A549 (cell line): ENCODE results near the gene ASB2. TPM values are rescaled to one million over a fixed set of nuclear protein-coding genes. Genes with fewer than 3 reads are reported as not detected.

Experiments
- ATAC-seq, 2 experiments: fragments of 200-7000 bp in 1 of 2; fragments of >200 bp in 1 of 2; cut with Nextera tagmentation in 1 of 2; cut with Tn5 transposase in 1 of 2; 3 replicates each; pipeline versions ENCODE4 v1.8.0 to v1.9.1; 2018 to 2020; ENCODE audit warnings: mild to moderate bottlenecking in 1 of 2, moderate library complexity in 1 of 2
- CTCF ChIA-PET: fragments of 300-600 bp; sonication (Branson Sonifier 250); formaldehyde crosslinking; extraction: SDS; loops from one replicate; lab custom pipeline; 2021; ENCODE audit warnings: antibody characterized with exemption, inconsistent platforms; lab: Yijun Ruan, JAX
- POLR2A ChIA-PET: fragments of 350-600 bp; formaldehyde crosslinking; extraction: SDS; loops from one replicate; lab custom pipeline; 2021; ENCODE audit warnings: antibody characterized with exemption, inconsistent platforms; lab: Yijun Ruan, JAX
- DNase-seq, 2 experiments: peaks; one replicate each; pipeline versions ENCODE4 v3.0.0 to v3.0.0-alpha.2; 2011 to 2016; ENCODE audit warnings: low read depth in 1 of 2, low spot score in 1 of 2
- FAIRE-seq: peaks from 2 replicates; lab custom pipeline; 2011; peaks lifted over from hg19 to GRCh38; lab: Jason Lieb, UNC
- H3K27ac ChIP-seq, 2 experiments: fragments of >200 bp; sonication (Bioruptor Twin); formaldehyde crosslinking; 3 replicates each; pipeline ENCODE4 v1.5.1; 2016 to 2017
- H3K4me1 ChIP-seq: fragments of >200 bp; sonication (Bioruptor Twin); formaldehyde crosslinking; 3 replicates; pipeline ENCODE4 v1.6.1; 2016
- H3K4me2 ChIP-seq: fragments of >200 bp; sonication (Bioruptor Twin); formaldehyde crosslinking; 3 replicates; pipeline ENCODE4 v1.6.1; 2016
- H3K4me3 ChIP-seq: fragments of >200 bp; sonication (Bioruptor Twin); formaldehyde crosslinking; 3 replicates; pipeline ENCODE4 v1.5.1; 2016
- H3K9me3 ChIP-seq: fragments of >200 bp; sonication (Bioruptor Twin); formaldehyde crosslinking; 3 replicates; pipeline ENCODE4 v1.6.1; 2016
- CEBPB ChIP-seq, 2 experiments: fragments of >200 bp in 1 of 2; sonication (Bioruptor Twin) in 1 of 2; formaldehyde crosslinking in 1 of 2; IDR thresholded peaks; 2 replicates each; pipeline ENCODE4 v1.6.1; 2012 to 2016
- CHD2 ChIP-seq: fragments of 150-350 bp; IDR thresholded peaks from 2 replicates; pipeline ENCODE4 v1.6.1; 2014; ENCODE audit warnings: low read length; ENCODE audit not compliant: partially characterized antibody
- EHMT2 ChIP-seq: fragments of 200-600 bp; sonication (generic); IDR thresholded peaks from 2 replicates; pipeline ENCODE4 v1.6.1; 2016; ENCODE audit warnings: antibody characterized with exemption, low read depth, mild to moderate bottlenecking, moderate library complexity
- ESRRA ChIP-seq: fragments of 150-350 bp; IDR thresholded peaks from 2 replicates; pipeline ENCODE4 v1.6.1; 2014; ENCODE audit warnings: mild to moderate bottlenecking, low read length, borderline replicate concordance
- FOXS1 ChIP-seq: fragments of 250-450 bp; sonication (Bioruptor Pico); IDR thresholded peaks from 2 replicates; pipeline ENCODE4 v1.5.0; 2020; ENCODE audit warnings: mild to moderate bottlenecking, moderate library complexity
- GATA3 ChIP-seq: IDR thresholded peaks from 2 replicates; pipeline ENCODE4 v1.6.1; 2012; ENCODE audit warnings: borderline replicate concordance
- HDAC2 ChIP-seq: fragments of 200-600 bp; sonication (generic); IDR thresholded peaks from 2 replicates; pipeline ENCODE4 v1.6.1; 2016
- HEYL ChIP-seq: fragments of 250-450 bp; sonication (Bioruptor Pico); IDR thresholded peaks from 2 replicates; pipeline ENCODE4 v1.8.0; 2021; ENCODE audit warnings: mild to moderate bottlenecking, moderate library complexity
- HOXA7 ChIP-seq: fragments of 250-450 bp; sonication (Bioruptor Pico); IDR thresholded peaks from 2 replicates; pipeline ENCODE4 v1.5.0; 2020; ENCODE audit warnings: mild to moderate bottlenecking, moderate library complexity
- KDM1A ChIP-seq: fragments of 200-600 bp; sonication (generic); IDR thresholded peaks from 2 replicates; pipeline ENCODE4 v1.6.1; 2016; ENCODE audit warnings: low read depth, mild to moderate bottlenecking
- KDM5A ChIP-seq: fragments of 200-600 bp; sonication (generic); IDR thresholded peaks from 2 replicates; pipeline ENCODE4 v1.6.1; 2016; ENCODE audit warnings: antibody characterized with exemption, mild to moderate bottlenecking
- NFE2L2 ChIP-seq: fragments of 150-350 bp; conservative IDR thresholded peaks from 2 replicates; pipeline ENCODE4 v1.6.1; 2014; ENCODE audit warnings: low read length
- PHF8 ChIP-seq: fragments of 200-600 bp; sonication (generic); IDR thresholded peaks from 2 replicates; pipeline ENCODE4 v1.6.1; 2016; ENCODE audit warnings: low read depth, mild to moderate bottlenecking, antibody characterized with exemption, moderate library complexity, borderline replicate concordance
- POLR2A ChIP-seq: IDR thresholded peaks from 2 replicates; pipeline ENCODE4 v1.6.1; 2012; ENCODE audit warnings: mild to moderate bottlenecking, low read length
- RCOR1 ChIP-seq: fragments of 150-350 bp; IDR thresholded peaks from 2 replicates; pipeline ENCODE4 v1.6.1; 2014; ENCODE audit warnings: antibody characterized with exemption, low read length, low read depth
- RFX5 ChIP-seq: fragments of 450-650 bp; IDR thresholded peaks from 2 replicates; pipeline ENCODE4 v1.7.1; 2014; ENCODE audit warnings: antibody characterized with exemption, mild to moderate bottlenecking, moderate library complexity
- SMC3 ChIP-seq: fragments of >200 bp; sonication (Bioruptor Twin); formaldehyde crosslinking; IDR thresholded peaks from 3 replicates; pipeline ENCODE4 v1.6.1; 2018; ENCODE audit warnings: inconsistent platforms
- TP53 ChIP-seq: fragments of 250-450 bp; sonication (Bioruptor Pico); IDR thresholded peaks from 2 replicates; pipeline ENCODE4 v1.5.0; 2021; ENCODE audit warnings: mild to moderate bottlenecking, moderate library complexity
- ZSCAN20 ChIP-seq: fragments of 250-450 bp; sonication (Bioruptor Pico); IDR thresholded peaks from 2 replicates; pipeline ENCODE4 v1.8.0; 2022; ENCODE audit warnings: mild to moderate bottlenecking, moderate library complexity
- WGBS: methylation state at CpG from one replicate; pipeline ENCODE4 v1.1.6; 2017; ENCODE audit errors: missing lambda C conversion rate; 5-methylcytosine and 5-hydroxymethylcytosine counted together
- polyA plus RNA-seq, 4 experiments: library from polyadenylated mRNA; depleted of rRNA in 3 of 4; stranded (reverse); fragments of >200 nt; fragmentation: RNase III in 1 of 4; extraction: RNeasy Plus Mini Kit Qiagen cat#74134 plus additional on column Dnase treatment in 1 of 4; gene quantifications; 2 replicates in 3 of 4; 3 replicates in 1 of 4; pipeline ENCODE4 v1.2.3, GENCODE V29; 2011 to 2017
- TF ChIP-seq, protein P1 (sequence below): fragments of >200 bp; sonication (Bioruptor Twin); formaldehyde crosslinking; IDR thresholded peaks from 3 replicates; pipeline ENCODE4 v1.5.1; 2016
- TF ChIP-seq, protein P2 (sequence below): fragments of 250-450 bp; sonication (Bioruptor Pico); IDR thresholded peaks from 2 replicates; pipeline ENCODE4 v1.5.0; 2020; ENCODE audit warnings: low read depth, mild to moderate bottlenecking, moderate library complexity
- TF ChIP-seq, protein P3 (sequence below): fragments of 150-350 bp; IDR thresholded peaks from 2 replicates; pipeline ENCODE4 v1.6.1; 2014; ENCODE audit warnings: low read depth, mild to moderate bottlenecking, low read length
- TF ChIP-seq, protein P4 (sequence below): fragments of 250-450 bp; sonication (Bioruptor Pico); IDR thresholded peaks from 2 replicates; pipeline ENCODE4 v1.5.0; 2021; ENCODE audit warnings: mild to moderate bottlenecking, moderate library complexity, borderline replicate concordance

ASB2 gene
- polyA plus RNA-seq, 2 of the 4 experiments (the other 2 are of a cell fraction), result 0.03 to 0.10 TPM

DNA sequence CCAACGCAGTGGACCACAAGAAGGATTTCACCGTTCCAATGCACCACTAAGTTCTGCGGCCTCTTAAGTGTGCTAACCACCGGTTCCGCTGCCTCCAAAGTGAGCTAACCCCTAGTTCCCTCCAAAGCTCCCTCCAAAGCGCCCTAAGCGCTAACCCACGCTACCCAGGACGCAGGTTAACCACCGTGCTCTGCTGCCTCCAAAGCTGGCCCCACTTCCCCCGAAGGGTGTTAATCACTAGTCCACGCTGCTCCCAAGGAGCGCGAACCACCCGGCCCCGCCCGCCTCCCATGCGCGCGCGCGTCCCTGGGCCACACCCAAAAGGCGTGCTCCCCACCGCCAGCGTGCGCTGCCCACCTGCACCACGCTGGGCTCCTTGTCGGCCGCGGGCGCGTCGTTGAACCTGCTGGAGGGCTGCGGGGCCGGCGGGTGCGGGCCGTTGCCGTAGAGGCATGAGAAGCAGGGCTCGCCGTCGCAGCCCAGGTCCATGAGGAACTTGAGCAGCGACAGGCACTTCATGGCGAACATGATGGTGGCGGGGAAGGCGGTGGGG lies 37.5 kb downstream of the ASB2 start:
- WGBS, result 48% methylated on average over 42 of the region's 46 CpGs
- Histone ChIP-seq H3K4me3 (peak overlapping the region; percentile 40; the same call in 2 of the 3 replicates), H3K27ac (no peak overlapping the region; a peak in 1 of 6 replicates), H3K4me2 (peak overlapping the region; percentile 80), H3K9me3 (no peaks in the 10 kb centered on the region), H3K4me1 (peaks cover 15% of the 10 kb centered on the region; the same call in 2 of the 3 replicates)
- ChIA-PET CTCF (interaction anchor here (0.6 to 29.6 kb wide), 27 partner anchors 8 to 293 kb away, joined by 3 to 601 read pairs (median 11); partner anchors contain the start of genes ASB2, CCDC197 and IFI27L2), POLR2A (interaction anchor here (1.0 kb wide), 1 partner anchor 61 kb away, joined by 3 read pairs; no protein-coding TSS in a partner anchor)
- FAIRE-seq (no peak), DNase-seq (no peak), ATAC-seq (no peak)
- TF ChIP-seq CEBPB (IDR thresholded peaks at IDR 0.05) (no peak), SMC3 (no peak), CHD2 (no peak), PHF8 (no peak), RCOR1 (no peak), ESRRA (no peak), KDM5A (no peak), ZSCAN20 (CRISPR knock-in tag) (no peak), HEYL (no peak), FOXS1 (CRISPR knock-in tag) (no peak), HOXA7 (no peak), KDM1A (no peak), HDAC2 (no peak), GATA3 (no peak)
- TF ChIP-seq, protein P1, sequence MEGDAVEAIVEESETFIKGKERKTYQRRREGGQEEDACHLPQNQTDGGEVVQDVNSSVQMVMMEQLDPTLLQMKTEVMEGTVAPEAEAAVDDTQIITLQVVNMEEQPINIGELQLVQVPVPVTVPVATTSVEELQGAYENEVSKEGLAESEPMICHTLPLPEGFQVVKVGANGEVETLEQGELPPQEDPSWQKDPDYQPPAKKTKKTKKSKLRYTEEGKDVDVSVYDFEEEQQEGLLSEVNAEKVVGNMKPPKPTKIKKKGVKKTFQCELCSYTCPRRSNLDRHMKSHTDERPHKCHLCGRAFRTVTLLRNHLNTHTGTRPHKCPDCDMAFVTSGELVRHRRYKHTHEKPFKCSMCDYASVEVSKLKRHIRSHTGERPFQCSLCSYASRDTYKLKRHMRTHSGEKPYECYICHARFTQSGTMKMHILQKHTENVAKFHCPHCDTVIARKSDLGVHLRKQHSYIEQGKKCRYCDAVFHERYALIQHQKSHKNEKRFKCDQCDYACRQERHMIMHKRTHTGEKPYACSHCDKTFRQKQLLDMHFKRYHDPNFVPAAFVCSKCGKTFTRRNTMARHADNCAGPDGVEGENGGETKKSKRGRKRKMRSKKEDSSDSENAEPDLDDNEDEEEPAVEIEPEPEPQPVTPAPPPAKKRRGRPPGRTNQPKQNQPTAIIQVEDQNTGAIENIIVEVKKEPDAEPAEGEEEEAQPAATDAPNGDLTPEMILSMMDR, result no peak
- TF ChIP-seq, protein P2, sequence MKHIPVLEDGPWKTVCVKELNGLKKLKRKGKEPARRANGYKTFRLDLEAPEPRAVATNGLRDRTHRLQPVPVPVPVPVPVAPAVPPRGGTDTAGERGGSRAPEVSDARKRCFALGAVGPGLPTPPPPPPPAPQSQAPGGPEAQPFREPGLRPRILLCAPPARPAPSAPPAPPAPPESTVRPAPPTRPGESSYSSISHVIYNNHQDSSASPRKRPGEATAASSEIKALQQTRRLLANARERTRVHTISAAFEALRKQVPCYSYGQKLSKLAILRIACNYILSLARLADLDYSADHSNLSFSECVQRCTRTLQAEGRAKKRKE, result no peak
- TF ChIP-seq, protein P3, sequence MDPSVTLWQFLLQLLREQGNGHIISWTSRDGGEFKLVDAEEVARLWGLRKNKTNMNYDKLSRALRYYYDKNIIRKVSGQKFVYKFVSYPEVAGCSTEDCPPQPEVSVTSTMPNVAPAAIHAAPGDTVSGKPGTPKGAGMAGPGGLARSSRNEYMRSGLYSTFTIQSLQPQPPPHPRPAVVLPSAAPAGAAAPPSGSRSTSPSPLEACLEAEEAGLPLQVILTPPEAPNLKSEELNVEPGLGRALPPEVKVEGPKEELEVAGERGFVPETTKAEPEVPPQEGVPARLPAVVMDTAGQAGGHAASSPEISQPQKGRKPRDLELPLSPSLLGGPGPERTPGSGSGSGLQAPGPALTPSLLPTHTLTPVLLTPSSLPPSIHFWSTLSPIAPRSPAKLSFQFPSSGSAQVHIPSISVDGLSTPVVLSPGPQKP, result no peak

DNA sequence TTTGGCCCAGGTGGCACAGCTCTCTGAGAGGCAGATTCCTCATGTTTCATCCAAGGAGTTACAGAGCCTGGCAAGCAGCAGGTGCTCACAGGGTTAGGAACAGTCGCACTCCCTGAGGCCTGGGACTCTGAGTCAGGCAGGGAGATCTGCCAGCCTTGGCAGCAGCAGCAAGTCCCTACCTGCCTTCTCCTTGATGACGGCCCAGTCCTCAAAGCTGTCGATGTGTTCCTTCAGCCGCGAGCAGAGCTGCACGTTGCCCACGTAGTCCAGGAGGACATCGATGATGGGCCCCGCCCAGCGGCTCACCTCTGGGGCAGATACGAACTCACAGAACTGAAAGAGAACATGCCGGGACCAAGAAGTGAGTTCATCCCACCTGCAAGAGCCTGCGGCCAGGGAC lies 38.9 kb downstream of the ASB2 start:
- Histone ChIP-seq H3K4me3 (no peak overlapping the region), H3K4me1 (peaks cover 15% of the 10 kb centered on the region; the same call in 2 of the 3 replicates), H3K9me3 (no peaks in the 10 kb centered on the region), H3K27ac (no peak overlapping the region), H3K4me2 (no peak overlapping the region)
- WGBS, result 61% methylated on average over 11 of the region's 13 CpGs
- ATAC-seq, result no peak
- TF ChIP-seq TP53, result no peak
- TF ChIP-seq KDM1A, result no peak
- TF ChIP-seq, protein P4, sequence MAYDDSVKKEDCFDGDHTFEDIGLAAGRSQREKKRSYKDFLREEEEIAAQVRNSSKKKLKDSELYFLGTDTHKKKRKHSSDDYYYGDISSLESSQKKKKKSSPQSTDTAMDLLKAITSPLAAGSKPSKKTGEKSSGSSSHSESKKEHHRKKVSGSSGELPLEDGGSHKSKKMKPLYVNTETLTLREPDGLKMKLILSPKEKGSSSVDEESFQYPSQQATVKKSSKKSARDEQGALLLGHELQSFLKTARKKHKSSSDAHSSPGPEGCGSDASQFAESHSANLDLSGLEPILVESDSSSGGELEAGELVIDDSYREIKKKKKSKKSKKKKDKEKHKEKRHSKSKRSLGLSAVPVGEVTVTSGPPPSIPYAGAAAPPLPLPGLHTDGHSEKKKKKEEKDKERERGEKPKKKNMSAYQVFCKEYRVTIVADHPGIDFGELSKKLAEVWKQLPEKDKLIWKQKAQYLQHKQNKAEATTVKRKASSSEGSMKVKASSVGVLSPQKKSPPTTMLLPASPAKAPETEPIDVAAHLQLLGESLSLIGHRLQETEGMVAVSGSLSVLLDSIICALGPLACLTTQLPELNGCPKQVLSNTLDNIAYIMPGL (CRISPR knock-in tag), result no peak
- no peak for TF ChIP-seq EHMT2
- no peak for TF ChIP-seq NFE2L2
- no peak for TF ChIP-seq RFX5
- TF ChIP-seq POLR2A, result no peak
- FAIRE-seq, result no peak
- no peak for DNase-seq
- ChIA-PET CTCF (interaction anchor here (0.9 to 29.6 kb wide), 14 partner anchors 14 to 283 kb away, joined by 3 to 601 read pairs (median 4); partner anchors contain the start of genes ASB2, CCDC197 and OTUB2), POLR2A (no interaction called here)
